ENCODE data around the gene EMC6. TPM values are rescaled to one million over a fixed set of nuclear protein-coding genes. Genes with fewer than 3 reads are reported as not detected.

The EMC6 gene
- total RNA-seq, 1 donor from 2014 or later = 18.9 TPM

DNA sequence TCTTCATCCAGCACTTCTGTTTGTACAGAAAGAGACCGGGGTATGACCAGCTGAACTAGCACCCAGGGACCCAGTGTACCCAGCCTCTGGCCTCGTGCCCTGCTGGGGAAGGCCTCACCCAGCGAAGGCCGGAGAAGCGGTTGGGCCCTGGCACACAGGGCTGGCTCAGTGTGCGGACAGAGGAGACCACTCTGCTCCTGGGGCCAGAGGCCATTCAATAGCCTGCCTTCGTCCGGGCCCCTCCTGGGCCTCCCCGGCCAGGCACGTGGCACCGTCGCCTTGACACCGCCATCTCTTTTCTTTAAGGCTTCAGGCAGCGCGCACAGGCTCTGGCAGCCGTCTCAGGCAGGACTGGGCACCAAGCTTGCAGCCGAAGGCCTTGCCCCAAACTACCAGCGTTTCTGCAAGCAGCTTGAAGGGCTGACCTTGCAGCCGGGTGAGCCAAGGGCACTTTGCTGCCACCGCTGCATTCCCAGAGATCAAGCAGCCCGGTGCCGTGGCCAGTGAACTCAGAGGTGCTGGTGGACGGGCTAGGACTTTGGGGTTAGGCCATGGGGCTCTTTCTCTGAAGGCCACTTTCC is 8.2 kb upstream of the EMC6 start:
- Histone ChIP-seq H3K4me1 (peaks cover 60% of the 10 kb centered on the region), H3K4me3 (no peak overlapping the region), H3K27ac (peak overlapping the region; percentile 90), H3K27me3 (no peaks in the 10 kb centered on the region), H3K36me3 (peaks cover 0 to 30% of the 10 kb centered on the region in 2 donors), H3K9me3 (no peaks in the 10 kb centered on the region)
- DNase-seq (ENCODE audit: extremely low spot score in 2 of 2) = no peak
- intact Hi-C loops (cut with DNase I) = no loop called here
- TF ChIP-seq POLR2AphosphoS5 (IDR thresholded peaks at IDR 0.05; ENCODE audit: insufficient read depth in 1 of 2, low read depth in 1 of 2) (no peak), POLR2A (IDR thresholded peaks at IDR 0.05) (no peak), CTCF (IDR thresholded peaks at IDR 0.05) (no peak)

GRCh38 chr17:3663102-3664011 is 5.3 kb upstream of the EMC6 start:
- TF ChIP-seq POLR2AphosphoS5 (IDR thresholded peaks at IDR 0.05; ENCODE audit: insufficient read depth in 1 of 2, low read depth in 1 of 2) (no peak), POLR2A (IDR thresholded peaks at IDR 0.05) (no peak), CTCF (IDR thresholded peaks at IDR 0.05) (no peak)
- no peak overlapping the region for H3K27ac ChIP-seq
- no peaks in the 10 kb centered on the region for H3K9me3 ChIP-seq
- H3K36me3 ChIP-seq = peaks cover 0 to 30% of the 10 kb centered on the region in 2 donors
- H3K27me3 ChIP-seq = no peaks in the 10 kb centered on the region
- H3K4me3 ChIP-seq = no peak overlapping the region
- intact Hi-C loops (cut with DNase I) = no loop called here
- peaks cover 64% of the 10 kb centered on the region for H3K4me1 ChIP-seq
- no peak for DNase-seq (ENCODE audit: extremely low spot score in 2 of 2)

- H3K36me3 ChIP-seq = peaks cover 0 to 30% of the 10 kb centered on the region in 2 donors
- H3K27me3 ChIP-seq = no peaks in the 10 kb centered on the region
- no peak for DNase-seq (ENCODE audit: extremely low spot score in 2 of 2)
- H3K27ac ChIP-seq = peak overlapping the region; percentile 97
- no peak overlapping the region for H3K4me3 ChIP-seq
- intact Hi-C loops (cut with DNase I) = no loop called here
- no peaks in the 10 kb centered on the region for H3K9me3 ChIP-seq
- TF ChIP-seq POLR2A (IDR thresholded peaks at IDR 0.05) (no peak), POLR2AphosphoS5 (IDR thresholded peaks at IDR 0.05; ENCODE audit: insufficient read depth in 1 of 2, low read depth in 1 of 2) (no peak), CTCF (IDR thresholded peaks at IDR 0.05) (no peak)
- peaks cover 53% of the 10 kb centered on the region for H3K4me1 ChIP-seq
Measured at GRCh38 chr17:3665834-3666233, 2.8 kb upstream of the EMC6 start.

- H3K27ac ChIP-seq = peak overlapping the region; percentile 97
- intact Hi-C loops (cut with DNase I) = no loop called here
- H3K4me3 ChIP-seq = peak overlapping the region; percentile 76 to 98
- no peaks in the 10 kb centered on the region for H3K9me3 ChIP-seq
- no peak for DNase-seq (ENCODE audit: extremely low spot score in 2 of 2)
- H3K36me3 ChIP-seq = peaks cover 0 to 30% of the 10 kb centered on the region in 2 donors
- H3K4me1 ChIP-seq = peaks cover 49% of the 10 kb centered on the region
- TF ChIP-seq POLR2A (IDR thresholded peaks at IDR 0.05) = no peak
- TF ChIP-seq POLR2AphosphoS5 (IDR thresholded peaks at IDR 0.05; ENCODE audit: insufficient read depth in 1 of 2, low read depth in 1 of 2) = no peak
- TF ChIP-seq CTCF (IDR thresholded peaks at IDR 0.05) = no peak
- no peaks in the 10 kb centered on the region for H3K27me3 ChIP-seq
Measured at GRCh38 chr17:3666516-3666915, 2.1 kb upstream of the EMC6 start.

Measured in vagina (tissue), 2 donors.